Calu3 (cell line): ENCODE data around the gene CCDC87. TPM values are rescaled to one million over a fixed set of nuclear protein-coding genes. Genes with fewer than 3 reads are reported as not detected.
"Not testable (repeated sequence)": the region's sequence is repeated elsewhere in the genome, so short reads cannot be mapped to it uniquely, and the experiment has no call there.

Source experiments
- BruUV-seq: library from RNA; stranded (reverse); fragments of 400-500 nt; replicated peaks from 2 replicates; lab custom pipeline; 2021; lab: Mats Ljungman, UMichigan
- CTCF ChIA-PET: fragments of 300-600 bp; sonication (Branson Sonifier 250); formaldehyde crosslinking; loops from one replicate; lab custom pipeline; 2022; ENCODE audit warnings: antibody characterized with exemption; lab: Charles Lee
- DNase-seq: peaks from one replicate; pipeline ENCODE4 v3.0.0; 2022
- H3K27ac Mint-ChIP-seq: one replicate; pipeline ENCODE4 v1.8.0; 2022; ENCODE audit warnings: mixed read lengths; ENCODE audit not compliant: unreplicated experiment
- H3K27me3 Mint-ChIP-seq: one replicate; pipeline ENCODE4 v1.8.0; 2022; ENCODE audit warnings: mixed read lengths; ENCODE audit not compliant: unreplicated experiment
- H3K36me3 Mint-ChIP-seq: one replicate; pipeline ENCODE4 v1.8.0; 2022; ENCODE audit warnings: mild to moderate bottlenecking, moderate library complexity, mixed read lengths; ENCODE audit not compliant: insufficient read depth, unreplicated experiment
- H3K4me1 Mint-ChIP-seq: one replicate; pipeline ENCODE4 v1.8.0; 2022; ENCODE audit warnings: mild to moderate bottlenecking, low read depth, mixed read lengths; ENCODE audit not compliant: unreplicated experiment
- H3K4me3 Mint-ChIP-seq: one replicate; pipeline ENCODE4 v1.8.0; 2022; ENCODE audit warnings: mild to moderate bottlenecking, low read depth, moderate library complexity, mixed read lengths; ENCODE audit not compliant: unreplicated experiment
- H3K9me3 Mint-ChIP-seq: one replicate; pipeline ENCODE4 v1.8.0; 2022; ENCODE audit warnings: low read depth, mixed read lengths; ENCODE audit not compliant: unreplicated experiment
- intact Hi-C: fragments of 100-400 bp; cut with micrococcal nuclease; formaldehyde crosslinking; loops from one replicate; pipeline ENCODE4 v1.10.0; 2022; ENCODE audit not compliant: unreplicated experiment
- total RNA-seq: library from RNA; stranded (reverse); gene quantifications from 2 replicates; pipeline ENCODE4 v1.2.3, GENCODE V29; 2022
- TF ChIP-seq, protein P1 (sequence below): fragments of 200-600 bp; IDR thresholded peaks from one replicate; pipeline ENCODE4 v1.8.0; 2022; ENCODE audit warnings: antibody characterized with exemption; ENCODE audit not compliant: unreplicated experiment

CCDC87 gene
- total RNA-seq, 1 experiment from 2014 or later: 1.0 TPM

DNA sequence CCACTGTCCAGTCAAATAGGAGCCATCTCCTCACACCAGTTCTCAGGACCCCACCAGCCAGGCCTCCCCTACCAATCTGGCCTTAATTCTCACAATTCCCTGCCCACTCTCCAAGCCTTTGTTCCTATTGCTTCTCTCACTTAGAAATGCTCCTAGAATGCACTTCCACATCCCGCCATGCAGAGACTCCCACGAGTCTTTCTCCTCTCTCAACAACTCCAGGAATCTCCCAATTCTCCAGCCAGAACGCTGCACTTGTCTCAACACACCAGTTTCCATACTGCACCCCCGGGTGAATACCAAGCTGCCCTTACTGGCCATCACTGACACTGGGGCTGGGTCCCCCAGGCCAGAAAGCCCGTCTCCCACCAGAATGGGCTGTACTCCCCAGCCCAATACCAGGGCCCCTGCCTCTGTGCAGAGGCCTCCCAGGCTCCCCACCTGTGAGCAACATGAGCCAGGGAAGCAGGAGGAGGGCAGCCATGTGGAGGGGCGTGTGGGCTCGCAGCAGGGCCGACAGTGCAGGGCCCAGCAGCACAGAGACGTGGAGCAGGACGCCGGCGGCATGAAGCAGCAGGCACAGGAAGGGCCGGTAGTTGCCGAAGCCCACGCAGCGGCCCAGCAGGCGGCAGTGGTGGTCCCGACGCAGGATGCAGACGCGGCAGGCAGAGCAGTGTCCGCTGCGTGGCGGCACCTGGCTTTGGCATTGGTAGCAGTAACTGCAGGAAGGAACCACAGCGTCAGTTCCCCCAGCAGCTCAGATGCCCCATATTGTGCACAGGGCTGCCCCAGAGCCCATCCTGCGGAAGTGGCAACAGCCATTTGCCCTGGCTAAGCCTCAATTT lies 49.4 kb downstream of the CCDC87 start:
- TF ChIP-seq, protein P1, sequence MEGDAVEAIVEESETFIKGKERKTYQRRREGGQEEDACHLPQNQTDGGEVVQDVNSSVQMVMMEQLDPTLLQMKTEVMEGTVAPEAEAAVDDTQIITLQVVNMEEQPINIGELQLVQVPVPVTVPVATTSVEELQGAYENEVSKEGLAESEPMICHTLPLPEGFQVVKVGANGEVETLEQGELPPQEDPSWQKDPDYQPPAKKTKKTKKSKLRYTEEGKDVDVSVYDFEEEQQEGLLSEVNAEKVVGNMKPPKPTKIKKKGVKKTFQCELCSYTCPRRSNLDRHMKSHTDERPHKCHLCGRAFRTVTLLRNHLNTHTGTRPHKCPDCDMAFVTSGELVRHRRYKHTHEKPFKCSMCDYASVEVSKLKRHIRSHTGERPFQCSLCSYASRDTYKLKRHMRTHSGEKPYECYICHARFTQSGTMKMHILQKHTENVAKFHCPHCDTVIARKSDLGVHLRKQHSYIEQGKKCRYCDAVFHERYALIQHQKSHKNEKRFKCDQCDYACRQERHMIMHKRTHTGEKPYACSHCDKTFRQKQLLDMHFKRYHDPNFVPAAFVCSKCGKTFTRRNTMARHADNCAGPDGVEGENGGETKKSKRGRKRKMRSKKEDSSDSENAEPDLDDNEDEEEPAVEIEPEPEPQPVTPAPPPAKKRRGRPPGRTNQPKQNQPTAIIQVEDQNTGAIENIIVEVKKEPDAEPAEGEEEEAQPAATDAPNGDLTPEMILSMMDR: no peak
- no peak for DNase-seq
- H3K27ac Mint-ChIP-seq: no peak overlapping the region
- peaks cover 6% of the 10 kb centered on the region for H3K4me1 Mint-ChIP-seq
- no peaks in the 10 kb centered on the region for H3K9me3 Mint-ChIP-seq
- CTCF ChIA-PET: interaction anchor here (0.5 kb wide), 1 partner anchor 302 kb away, joined by 4 read pairs; no protein-coding TSS in a partner anchor
- BruUV-seq: no TSS peak
- peaks cover 9% of the 10 kb centered on the region for H3K27me3 Mint-ChIP-seq
- no peak overlapping the region for H3K4me3 Mint-ChIP-seq
- H3K36me3 Mint-ChIP-seq: peaks cover 27% of the 10 kb centered on the region
- intact Hi-C loops: no loop called here

DNA sequence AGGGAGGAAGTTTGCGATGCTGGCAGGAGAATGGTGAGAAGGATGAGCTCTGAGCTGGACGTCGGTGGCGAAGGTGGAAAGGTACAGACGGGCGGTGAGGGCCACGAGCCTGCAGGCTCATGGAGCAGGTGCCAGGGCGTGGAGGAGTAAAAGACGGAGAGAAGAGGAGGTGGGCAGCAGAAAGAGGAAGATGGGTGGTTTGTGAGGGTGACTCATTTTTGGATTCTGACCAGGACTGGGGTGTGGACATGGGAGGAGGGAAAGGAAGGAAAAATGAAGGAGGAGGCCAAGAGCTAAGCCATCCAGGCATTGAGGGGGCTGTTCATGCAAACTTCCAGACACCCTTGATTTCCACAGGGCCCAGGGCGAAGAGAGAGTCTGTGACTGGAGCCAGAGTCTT lies 50.5 kb downstream of the CCDC87 start:
- Mint-ChIP-seq H3K4me1 (peaks cover 6% of the 10 kb centered on the region), H3K9me3 (no peaks in the 10 kb centered on the region), H3K4me3 (no peak overlapping the region), H3K36me3 (peaks cover 28% of the 10 kb centered on the region), H3K27ac (no peak overlapping the region), H3K27me3 (no peaks in the 10 kb centered on the region)
- TF ChIP-seq, protein P1: no peak
- CTCF ChIA-PET: no interaction called here
- intact Hi-C loops: no loop called here
- DNase-seq: no peak
- BruUV-seq: no TSS peak

DNA sequence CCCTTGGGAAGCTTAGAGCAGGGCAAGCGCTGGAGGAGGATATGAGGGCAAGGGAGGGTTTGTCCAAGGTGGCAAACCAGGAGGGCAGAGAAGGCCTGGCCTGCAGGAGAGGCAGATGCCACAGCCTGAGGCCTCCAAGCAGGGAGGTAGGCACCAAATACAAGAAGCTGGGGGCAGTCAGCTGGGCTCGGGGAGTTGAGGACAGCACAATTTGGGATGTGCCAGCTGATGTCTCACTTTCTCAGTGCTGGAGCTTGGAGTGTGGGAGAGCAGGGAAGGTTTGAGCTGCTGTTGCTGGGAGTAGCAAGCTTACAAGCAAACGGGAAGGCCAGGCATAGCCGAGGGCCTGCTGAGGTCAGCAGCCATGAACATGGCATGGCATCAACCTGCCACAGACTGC lies 51.0 kb downstream of the CCDC87 start:
- Mint-ChIP-seq H3K4me3 (no peak overlapping the region), H3K27ac (no peak overlapping the region), H3K9me3 (no peaks in the 10 kb centered on the region), H3K4me1 (peaks cover 6% of the 10 kb centered on the region), H3K36me3 (peaks cover 32% of the 10 kb centered on the region), H3K27me3 (no peaks in the 10 kb centered on the region)
- intact Hi-C loops: no loop called here
- BruUV-seq: no TSS peak
- TF ChIP-seq, protein P1: no peak
- CTCF ChIA-PET: no interaction called here
- no peak for DNase-seq

DNA sequence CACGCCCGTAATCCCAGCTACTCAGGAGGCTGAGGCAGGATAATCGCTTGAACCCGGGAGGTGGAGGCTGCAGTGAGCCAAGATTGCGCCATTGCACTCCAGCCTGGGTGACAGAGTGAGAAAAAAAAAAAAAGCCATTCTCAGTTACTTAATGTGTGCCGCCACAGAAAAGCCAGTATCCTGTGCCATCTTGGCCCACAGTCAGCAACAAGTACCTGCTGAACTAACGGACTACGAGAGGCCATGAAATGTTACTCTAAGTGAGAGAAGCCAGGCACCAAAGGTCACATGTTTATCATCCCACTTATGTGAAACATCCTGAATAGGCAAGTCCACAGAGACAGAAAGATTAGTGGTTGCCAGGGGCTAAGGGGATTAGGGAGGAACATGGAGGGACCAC lies 52.3 kb downstream of the CCDC87 start:
- intact Hi-C loops, H3K27me3 Mint-ChIP-seq, BruUV-seq, H3K4me1 Mint-ChIP-seq, H3K4me3 Mint-ChIP-seq, H3K27ac Mint-ChIP-seq, H3K9me3 Mint-ChIP-seq, DNase-seq: not testable (repeated sequence)
- peaks cover 30% of the 10 kb centered on the region for H3K36me3 Mint-ChIP-seq
- CTCF ChIA-PET: interaction anchor here (0.7 kb wide), 1 partner anchor 105 kb away, joined by 4 read pairs; no protein-coding TSS in a partner anchor

Other genes with a start within 250 kb of the CCDC87 start
- gene BRMS1, start 248.0 kb downstream of the CCDC87 start, total RNA-seq: 48.1 and 51.0 TPM in 2 replicates
- gene B4GAT1, start 245.4 kb downstream of the CCDC87 start, total RNA-seq: 11.8 and 12.2 TPM in 2 replicates
- gene SLC29A2, start 221.3 kb downstream of the CCDC87 start, total RNA-seq: 37.7 and 40.4 TPM in 2 replicates
- not detected in 2 replicates for gene NPAS4, start 172.0 kb downstream of the CCDC87 start, total RNA-seq
- 76.1 and 79.6 TPM in 2 replicates for gene MRPL11, start 154.2 kb downstream of the CCDC87 start, total RNA-seq
- 7.6 and 8.1 TPM in 2 replicates for gene PELI3, start 126.2 kb downstream of the CCDC87 start, total RNA-seq
- 57.4 and 58.0 TPM in 2 replicates for gene DPP3, start 112.6 kb downstream of the CCDC87 start, total RNA-seq
- gene BBS1, start 82.4 kb downstream of the CCDC87 start, total RNA-seq: 32.2 and 38.2 TPM in 2 replicates
- 15.1 and 17.3 TPM in 2 replicates for gene ZDHHC24, start 47.0 kb downstream of the CCDC87 start, total RNA-seq
- gene ACTN3, start 46.2 kb downstream of the CCDC87 start, total RNA-seq: not detected in 2 replicates
- gene CTSF, start 24.5 kb downstream of the CCDC87 start, total RNA-seq: 1.7 TPM in 2 replicates
- 33.2 and 34.2 TPM in 2 replicates for gene CCS, start 122 bp upstream of the CCDC87 start, total RNA-seq
- gene RBM14, start 23.6 kb upstream of the CCDC87 start, total RNA-seq: 102 and 107 TPM in 2 replicates
- 137 and 144 TPM in 2 replicates for gene RBM4, start 45.6 kb upstream of the CCDC87 start, total RNA-seq
- gene RBM4B, start 84.8 kb upstream of the CCDC87 start, total RNA-seq: 20.3 and 23.0 TPM in 2 replicates
- 41.3 and 46.3 TPM in 2 replicates for gene SPTBN2, start 136.2 kb upstream of the CCDC87 start, total RNA-seq